Osteocyte (in vitro differentiated cells): ENCODE results near the gene SLIT1. TPM values are rescaled to one million over a fixed set of nuclear protein-coding genes. Genes with fewer than 3 reads are reported as not detected.

Source experiments
- DNase-seq: peaks from one replicate; pipeline ENCODE4 v3.0.0; 2021; ENCODE audit warnings: mixed read lengths; ENCODE audit not compliant: unreplicated experiment; ENCODE audit errors: extremely low spot score
- H3K27ac Mint-ChIP-seq: one replicate; pipeline ENCODE4 v1.8.0; 2021; ENCODE audit warnings: mild to moderate bottlenecking, mixed read lengths; ENCODE audit not compliant: unreplicated experiment
- H3K27me3 Mint-ChIP-seq: one replicate; pipeline ENCODE4 v1.8.0; 2021; ENCODE audit warnings: mixed read lengths; ENCODE audit not compliant: unreplicated experiment
- H3K36me3 Mint-ChIP-seq: one replicate; pipeline ENCODE4 v1.8.0; 2021; ENCODE audit warnings: mixed read lengths; ENCODE audit not compliant: unreplicated experiment
- H3K4me1 Mint-ChIP-seq: one replicate; pipeline ENCODE4 v1.8.0; 2021; ENCODE audit warnings: mixed read lengths; ENCODE audit not compliant: unreplicated experiment
- H3K4me3 Mint-ChIP-seq: one replicate; pipeline ENCODE4 v1.8.0; 2021; ENCODE audit warnings: mild to moderate bottlenecking, moderate library complexity, mixed read lengths; ENCODE audit not compliant: unreplicated experiment
- H3K9me3 Mint-ChIP-seq: one replicate; pipeline ENCODE4 v1.8.0; 2021; ENCODE audit warnings: mixed read lengths; ENCODE audit not compliant: unreplicated experiment
- CTCF ChIP-seq: fragments of 200-600 bp; sonication (generic); IDR thresholded peaks from 2 replicates; pipeline ENCODE4 v1.5.0; 2021; ENCODE audit warnings: antibody characterized with exemption, mild to moderate bottlenecking, moderate library complexity
- total RNA-seq: library from RNA; stranded (reverse); gene quantifications from 2 replicates; pipeline ENCODE4 v1.2.1, GENCODE V29; 2021

The SLIT1 gene
- total RNA-seq, 1 donor from 2014 or later = not detected

GRCh38 chr10:97168645-97169044, 17.1 kb downstream of the SLIT1 start:
- Mint-ChIP-seq H3K4me3 (no peak overlapping the region), H3K36me3 (no peaks in the 10 kb centered on the region), H3K27me3 (peaks cover 28% of the 10 kb centered on the region), H3K9me3 (no peaks in the 10 kb centered on the region), H3K27ac (no peak overlapping the region), H3K4me1 (no peaks in the 10 kb centered on the region)
- no peak for DNase-seq
- no peak for TF ChIP-seq CTCF

- TF ChIP-seq CTCF = no peak
- Mint-ChIP-seq H3K27ac (no peak overlapping the region), H3K36me3 (no peaks in the 10 kb centered on the region), H3K4me3 (no peak overlapping the region), H3K4me1 (no peaks in the 10 kb centered on the region), H3K27me3 (peaks cover 20% of the 10 kb centered on the region), H3K9me3 (no peaks in the 10 kb centered on the region)
- DNase-seq = no peak
Observed at GRCh38 chr10:97165499-97165898, 20.3 kb downstream of the SLIT1 start.

GRCh38 chr10:97163781-97164501, 21.8 kb downstream of the SLIT1 start:
- Mint-ChIP-seq H3K27me3 (peaks cover 12% of the 10 kb centered on the region), H3K4me3 (no peak overlapping the region), H3K27ac (no peak overlapping the region), H3K4me1 (no peaks in the 10 kb centered on the region), H3K36me3 (no peaks in the 10 kb centered on the region), H3K9me3 (no peaks in the 10 kb centered on the region)
- no peak for DNase-seq
- no peak for TF ChIP-seq CTCF

- H3K9me3 Mint-ChIP-seq = no peaks in the 10 kb centered on the region
- no peak overlapping the region for H3K4me3 Mint-ChIP-seq
Observed at GRCh38 chr10:97163181-97163580, 22.6 kb downstream of the SLIT1 start.

More at GRCh38 chr10:97163181-97163580, 22.6 kb downstream of the SLIT1 start:
- no peak overlapping the region for H3K27ac Mint-ChIP-seq
- peaks cover 10% of the 10 kb centered on the region for H3K27me3 Mint-ChIP-seq
- no peak for DNase-seq
- no peak for TF ChIP-seq CTCF
- H3K36me3 Mint-ChIP-seq = no peaks in the 10 kb centered on the region
- H3K4me1 Mint-ChIP-seq = no peaks in the 10 kb centered on the region
